ENCODE data around the gene CBX7.

The CBX7 gene

GRCh38 chr22:39090426-39091064 lies 61.9 kb downstream of the CBX7 start:
- DNase-seq, result no peak

- DNase-seq, result no peak
Observed at GRCh38 chr22:39089928-39090327, 62.6 kb downstream of the CBX7 start.

GRCh38 chr22:39088685-39089032 lies 63.8 kb downstream of the CBX7 start:
- DNase-seq, result no peak

- DNase-seq, result peak; percentile 2
Observed at GRCh38 chr22:39087881-39088684, 64.4 kb downstream of the CBX7 start.

GRCh38 chr22:39087098-39087497 lies 65.4 kb downstream of the CBX7 start:
- no peak for DNase-seq

GRCh38 chr22:39084666-39085065 lies 67.8 kb downstream of the CBX7 start:
- no peak for DNase-seq

- DNase-seq, result no peak
Observed at GRCh38 chr22:39083212-39084165, 69.0 kb downstream of the CBX7 start.

- DNase-seq, result no peak
Observed at GRCh38 chr22:39081598-39081997, 70.9 kb downstream of the CBX7 start.

- no peak for DNase-seq
Observed at GRCh38 chr22:39081016-39081415, 71.5 kb downstream of the CBX7 start.
